HCT116 (cell line): Measurements from ENCODE around the gene KCND2. TPM values are rescaled to one million over a fixed set of nuclear protein-coding genes. Genes with fewer than 3 reads are reported as not detected.

Experiments used
- ATAC-seq: fragments of 200-7000 bp; cut with Tn5 transposase; 2 replicates; pipeline ENCODE4 v1.9.1; 2020; ENCODE audit warnings: mild to moderate bottlenecking, moderate library complexity
- BruUV-seq: library from RNA; stranded (reverse); fragments of 400-500 nt; replicated peaks from 2 replicates; lab custom pipeline; 2021; lab: Mats Ljungman, UMichigan
- CTCF ChIA-PET: fragments of 300-600 bp; sonication (Branson Sonifier 250); formaldehyde crosslinking; loops from one replicate; lab custom pipeline; 2021; ENCODE audit warnings: antibody characterized with exemption; lab: Charles Lee
- POLR2A ChIA-PET: fragments of 300-600, 350-600 bp; sonication (Branson Sonifier 250); formaldehyde crosslinking; loops from one replicate; lab custom pipeline; 2021; ENCODE audit warnings: antibody characterized with exemption; lab: Charles Lee
- RAD21 ChIA-PET, 2 experiments: fragments of 300-600 bp; sonication (Branson Sonifier 250); formaldehyde crosslinking; loops; one replicate each; lab custom pipeline; 2023; ENCODE audit warnings: low total read pairs in 2 of 2; ENCODE audit not compliant: uncharacterized antibody in 2 of 2, unreplicated experiment in 2 of 2, low non-redundant PET in 1 of 2; lab: Charles Lee
- DNase-seq: peaks from one replicate; pipeline ENCODE4 v3.0.0-alpha.2; 2010; ENCODE audit warnings: low read depth, low spot score
- H2AFZ ChIP-seq: fragments of 200-600 bp; shearing (Covaris generic), sonication (generic); 2 replicates; pipeline ENCODE4 v1.6.1; 2017; ENCODE audit warnings: low read depth, mixed run types, mixed read lengths, antibody characterized with exemption, low read length; ENCODE audit not compliant: poor library complexity, severe bottlenecking
- H3K27ac ChIP-seq: 2 replicates; pipeline ENCODE4 v1.5.1; 2012; ENCODE audit warnings: low read depth, low read length
- H3K27me3 ChIP-seq: fragments of 200-600 bp; sonication (generic); 2 replicates; pipeline ENCODE4 v1.6.1; 2016; ENCODE audit warnings: mixed run types, low read length, mixed read lengths; ENCODE audit not compliant: insufficient read depth
- H3K36me3 ChIP-seq, 2 experiments: fragments of 200-500 bp in 1 of 2; fragments of 200-600 bp in 1 of 2; sonication (Bioruptor generic) in 1 of 2; sonication (generic) in 1 of 2; 2 replicates each; pipeline versions ENCODE4 v1.5.1 to v1.6.1; 2014 to 2016; ENCODE audit warnings: low read length in 2 of 2, inconsistent platforms in 1 of 2, mixed read lengths in 1 of 2, mixed run types in 1 of 2; ENCODE audit not compliant: insufficient read depth in 2 of 2, control insufficient read depth in 1 of 2
- H3K4me1 ChIP-seq, 2 experiments: fragments of 200-600 bp in 1 of 2; sonication (generic) in 1 of 2; 2 replicates each; pipeline versions ENCODE4 v1.5.1 to v1.6.1; 2012 to 2017; ENCODE audit warnings: low read length in 2 of 2, inconsistent platforms in 1 of 2, mild to moderate bottlenecking in 1 of 2, mixed read lengths in 1 of 2, mixed run types in 1 of 2, moderate library complexity in 1 of 2; ENCODE audit not compliant: insufficient read depth in 2 of 2, control insufficient read depth in 1 of 2
- H3K4me2 ChIP-seq: fragments of 200-600 bp; sonication (generic); 2 replicates; pipeline ENCODE4 v1.6.1; 2017; ENCODE audit warnings: mixed run types, low read length, mixed read lengths
- H3K4me3 ChIP-seq, 2 experiments: fragments of 200-600 bp in 1 of 2; sonication (generic) in 1 of 2; replicated peaks in 1 of 2; 2 replicates each; pipeline ENCODE4 v1.5.1; 2011 to 2016; ENCODE audit warnings: low read length in 2 of 2, control low read depth in 1 of 2, low read depth in 1 of 2, mild to moderate bottlenecking in 1 of 2, mixed read lengths in 1 of 2, mixed run types in 1 of 2
- H3K79me2 ChIP-seq: fragments of 200-600 bp; sonication (generic); 2 replicates; pipeline ENCODE4 v1.6.1; 2017; ENCODE audit warnings: mild to moderate bottlenecking, mixed run types, low read length, moderate library complexity, mixed read lengths; ENCODE audit not compliant: insufficient read depth
- H3K9ac ChIP-seq: fragments of 200-600 bp; sonication (generic); 2 replicates; pipeline ENCODE4 v1.6.1; 2016; ENCODE audit warnings: low read length, mixed read lengths
- H3K9me2 ChIP-seq: fragments of 200-600 bp; sonication (generic), shearing (Covaris generic); 2 replicates; pipeline ENCODE4 v1.6.1; 2017; ENCODE audit warnings: mixed run types, mild to moderate bottlenecking, moderate library complexity; ENCODE audit not compliant: insufficient read depth
- H3K9me3 ChIP-seq, 2 experiments: fragments of 200-500 bp in 1 of 2; fragments of 200-600 bp in 1 of 2; sonication (Bioruptor generic) in 1 of 2; sonication (generic) in 1 of 2; 2 replicates each; pipeline ENCODE4 v1.6.1; 2014 to 2017; ENCODE audit warnings: low read length in 2 of 2, mixed read lengths in 2 of 2, inconsistent platforms in 1 of 2, low read depth in 1 of 2, mild to moderate bottlenecking in 1 of 2, mixed run types in 1 of 2, moderate library complexity in 1 of 2; ENCODE audit not compliant: control insufficient read depth in 1 of 2, insufficient read depth in 1 of 2
- H4K20me1 ChIP-seq: fragments of 200-600 bp; sonication (generic), shearing (Covaris generic); 2 replicates; pipeline ENCODE4 v1.6.1; 2017; ENCODE audit warnings: mixed run types, mild to moderate bottlenecking, moderate library complexity; ENCODE audit not compliant: insufficient read depth
- CBX3 ChIP-seq: IDR thresholded peaks from 2 replicates; pipeline ENCODE4 v1.6.1; 2012; ENCODE audit warnings: low read depth
- CEBPB ChIP-seq: IDR thresholded peaks from 2 replicates; pipeline ENCODE4 v1.6.1; 2012; ENCODE audit warnings: low read depth
- POLR2AphosphoS5 ChIP-seq: IDR thresholded peaks from 2 replicates; pipeline ENCODE4 v1.6.1; 2011; ENCODE audit warnings: mild to moderate bottlenecking, low read depth, low read length, moderate library complexity
- SRF ChIP-seq: IDR thresholded peaks from 2 replicates; pipeline ENCODE4 v1.6.1; 2012; ENCODE audit warnings: low read depth
- ZBTB33 ChIP-seq: IDR thresholded peaks from 2 replicates; pipeline ENCODE4 v1.6.1; 2011; ENCODE audit warnings: mild to moderate bottlenecking, low read length, moderate library complexity; ENCODE audit not compliant: insufficient replicate concordance; ENCODE audit errors: extremely low read depth
- intact Hi-C: fragments of 100-400 bp; cut with micrococcal nuclease; formaldehyde crosslinking; loops from 2 replicates; pipeline ENCODE4 v1.10.0; 2022
- total RNA-seq: library from RNA; stranded (reverse); gene quantifications from one replicate; pipeline ENCODE4 v1.2.1, GENCODE V29; 2021; ENCODE audit not compliant: unreplicated experiment

KCND2 gene
- total RNA-seq, 1 experiment from 2014 or later = 0.05 TPM

GRCh38 chr7:120407010-120407409, 134.0 kb downstream of the KCND2 start:
- Histone ChIP-seq H3K27me3 (no peaks in the 10 kb centered on the region), H4K20me1 (no peaks in the 10 kb centered on the region), H3K4me3 (no peak overlapping the region), H3K4me1 (peaks cover 0 to 10% of the 10 kb centered on the region in 2 experiments; a peak in 2 of 4 replicates), H3K9ac (no peak overlapping the region), H3K36me3 (no peaks in the 10 kb centered on the region), H3K27ac (no peak overlapping the region), H3K9me2 (no peaks in the 10 kb centered on the region), H3K79me2 (no peaks in the 10 kb centered on the region), H3K4me2 (no peak overlapping the region), H2AFZ (no peak overlapping the region), H3K9me3 (no peaks in the 10 kb centered on the region)
- intact Hi-C loops = no loop called here
- TF ChIP-seq ZBTB33 (no peak), POLR2AphosphoS5 (no peak), SRF (no peak), CBX3 (no peak)
- CTCF ChIA-PET = no interaction called here
- RAD21 ChIA-PET = no interaction called here
- POLR2A ChIA-PET = no interaction called here
- ATAC-seq (no peak), DNase-seq (no peak)
- BruUV-seq = no TSS peak

DNA sequence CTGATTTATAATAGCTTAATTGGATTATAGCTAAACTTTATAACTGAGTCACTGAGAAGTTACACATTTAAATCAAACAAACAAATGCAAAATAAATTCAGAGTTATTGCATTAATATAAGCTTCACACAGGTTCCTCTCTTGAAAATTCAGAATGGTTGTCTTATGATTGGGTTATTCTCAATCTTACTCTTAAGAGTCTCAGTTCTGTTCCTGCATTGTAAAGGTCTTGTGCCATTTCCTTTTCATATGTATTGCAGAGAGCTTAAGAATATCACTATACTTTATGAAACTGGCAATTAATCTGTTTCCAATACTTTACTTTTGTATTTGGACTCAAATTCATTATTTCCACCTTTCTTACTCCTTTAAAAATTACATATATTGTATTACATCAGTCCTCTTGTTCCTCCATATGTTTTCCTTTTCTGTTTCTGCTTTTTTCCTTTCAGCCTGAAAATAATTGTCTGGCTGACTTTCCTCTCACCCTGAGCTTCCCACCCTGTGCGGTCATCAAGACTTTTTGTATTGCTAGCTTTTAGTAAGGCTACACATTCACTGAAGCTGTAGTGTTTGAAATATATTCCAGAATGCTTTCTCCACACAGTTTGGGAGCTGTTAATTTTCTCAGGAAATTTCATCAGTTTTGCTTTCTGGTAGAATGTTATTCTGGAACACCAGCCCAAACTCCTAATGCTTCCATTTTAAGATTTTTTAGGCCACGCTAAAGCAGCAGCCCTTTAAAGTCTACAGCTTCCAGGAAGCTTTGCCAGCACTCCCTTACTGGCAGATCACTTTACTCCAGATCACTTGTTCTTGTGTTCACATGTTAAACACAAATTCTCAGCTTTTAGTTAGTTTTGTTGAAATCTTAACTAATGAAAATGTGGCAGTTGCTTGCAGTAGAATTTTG, 139.4 kb downstream of the KCND2 start:
- Histone ChIP-seq H3K4me1 (no peaks in the 10 kb centered on the region), H2AFZ (no peak overlapping the region), H3K9me2 (no peaks in the 10 kb centered on the region), H3K4me3 (no peak overlapping the region), H4K20me1 (no peaks in the 10 kb centered on the region), H3K9ac (no peak overlapping the region), H3K27me3 (no peaks in the 10 kb centered on the region), H3K36me3 (no peaks in the 10 kb centered on the region), H3K4me2 (no peak overlapping the region), H3K27ac (no peak overlapping the region), H3K9me3 (no peaks in the 10 kb centered on the region), H3K79me2 (no peaks in the 10 kb centered on the region)
- ChIA-PET RAD21 (no interaction called here), CTCF (no interaction called here), POLR2A (no interaction called here)
- no TSS peak for BruUV-seq
- TF ChIP-seq CEBPB = no peak
- intact Hi-C loops = no loop called here
- DNase-seq = no peak
- ATAC-seq = no peak
